HepG2 (cell line): ENCODE results near the gene PLB1. TPM values are rescaled to one million over a fixed set of nuclear protein-coding genes. Genes with fewer than 3 reads are reported as not detected.

Experiments
- ATAC-seq: fragments of 200-7000 bp; cut with Tn5 transposase; 3 replicates; pipeline ENCODE4 v1.9.1; 2020; ENCODE audit warnings: mild to moderate bottlenecking, moderate library complexity
- BruUV-seq: library from RNA; stranded (reverse); fragments of 400-500 nt; replicated peaks from 2 replicates; lab custom pipeline; 2021; lab: Mats Ljungman, UMichigan
- CTCF ChIA-PET: fragments of 300-600 bp; formaldehyde crosslinking; extraction: SDS; loops from one replicate; lab custom pipeline; 2021; ENCODE audit warnings: low total read pairs, inconsistent platforms, low intra/inter-chr PET ratio; lab: Yijun Ruan, JAX
- POLR2A ChIA-PET: fragments of 350-600 bp; sonication (Branson Sonifier 250); formaldehyde crosslinking; loops from one replicate; lab custom pipeline; 2020; ENCODE audit warnings: antibody characterized with exemption, inconsistent platforms; lab: Yijun Ruan, JAX
- DNase-seq: peaks from one replicate; pipeline ENCODE4 v3.0.0-alpha.2; 2015; ENCODE audit warnings: low spot score
- FAIRE-seq: peaks from 3 replicates; lab custom pipeline; 2011; peaks lifted over from hg19 to GRCh38; lab: Jason Lieb, UNC
- H2AFZ ChIP-seq: one replicate; pipeline ENCODE4 v1.6.1; 2011; ENCODE audit warnings: low read length, inconsistent platforms
- H3K27ac ChIP-seq: fragments of 300-600 bp; 3 replicates; pipeline ENCODE4 v1.8.0; 2011; ENCODE audit warnings: mixed run types, mild to moderate bottlenecking, mixed read lengths, low read length, inconsistent platforms; ENCODE audit not compliant: insufficient read depth; ENCODE audit errors: extremely low read length
- H3K27me3 ChIP-seq, 2 experiments: fragments of 200-600 bp in 1 of 2; 2 replicates in 1 of 2; 3 replicates in 1 of 2; pipeline versions ENCODE4 v1.6.0 to v1.8.0; 2011; ENCODE audit warnings: low read length in 2 of 2, mild to moderate bottlenecking in 2 of 2, moderate library complexity in 2 of 2, inconsistent platforms in 1 of 2; ENCODE audit not compliant: insufficient read depth in 2 of 2, control insufficient read depth in 1 of 2
- H3K36me3 ChIP-seq, 2 experiments: fragments of 200-600 bp in 1 of 2; replicated peaks in 1 of 2; 2 replicates in 1 of 2; 3 replicates in 1 of 2; pipeline versions ENCODE4 v1.5.1 to v1.8.0; 2011; ENCODE audit warnings: low read length in 2 of 2, inconsistent platforms in 1 of 2; ENCODE audit not compliant: insufficient read depth in 2 of 2, control insufficient read depth in 1 of 2
- H3K4me1 ChIP-seq: 2 replicates; pipeline ENCODE4 v1.5.1; 2012; ENCODE audit warnings: low read length, inconsistent platforms; ENCODE audit not compliant: insufficient read depth
- H3K4me2 ChIP-seq: 2 replicates; pipeline ENCODE4 v1.6.0; 2011; ENCODE audit warnings: low read depth, low read length, inconsistent platforms
- H3K4me3 ChIP-seq, 3 experiments: fragments of 200-600 bp in 1 of 3; sonication (generic), shearing (Covaris generic) in 1 of 3; replicated peaks in 1 of 3; 2 replicates each; pipeline ENCODE4 v1.5.1; 2011 to 2016; ENCODE audit warnings: low read length in 3 of 3, inconsistent platforms in 2 of 3, low read depth in 2 of 3, mild to moderate bottlenecking in 2 of 3, control low read depth in 1 of 3, mixed read lengths in 1 of 3; ENCODE audit not compliant: insufficient read depth in 1 of 3
- H3K79me2 ChIP-seq: one replicate; pipeline ENCODE4 v1.6.1; 2011; ENCODE audit warnings: low read length, inconsistent platforms; ENCODE audit not compliant: insufficient read depth
- H3K9ac ChIP-seq: 2 replicates; pipeline ENCODE4 v1.6.0; 2011; ENCODE audit warnings: mild to moderate bottlenecking, low read depth, low read length, inconsistent platforms; ENCODE audit not compliant: insufficient read depth
- H3K9me3 ChIP-seq: 2 replicates; pipeline ENCODE4 v1.5.1; 2012; ENCODE audit warnings: mild to moderate bottlenecking, low read length
- H4K20me1 ChIP-seq: 2 replicates; pipeline ENCODE4 v1.6.0; 2011; ENCODE audit warnings: inconsistent platforms, mild to moderate bottlenecking, low read length, moderate library complexity; ENCODE audit not compliant: insufficient read depth
- ARID4A ChIP-seq: sonication (generic); formaldehyde crosslinking; IDR thresholded peaks from 2 replicates; pipeline ENCODE4 v1.5.0; 2020; ENCODE audit warnings: mild to moderate bottlenecking, missing genetic modification reagents, borderline replicate concordance
- CBX2 ChIP-seq, 2 experiments: fragments of 200-600 bp in 1 of 2; sonication (generic); formaldehyde crosslinking in 1 of 2; IDR thresholded peaks; 2 replicates each; pipeline versions ENCODE4 v1.7.0 to v1.8.1; 2018 to 2022; ENCODE audit warnings: low read depth in 2 of 2, low read length in 1 of 2, mild to moderate bottlenecking in 1 of 2, missing genetic modification reagents in 1 of 2
- FIP1L1 ChIP-seq: fragments of 200-400 bp; formaldehyde crosslinking; IDR thresholded peaks from 2 replicates; pipeline ENCODE4 v1.6.1; 2018; ENCODE audit warnings: low read depth, mild to moderate bottlenecking, low read length, moderate library complexity, borderline replicate concordance; ENCODE audit not compliant: insufficient read depth
- FOXC1 ChIP-seq: sonication (generic); formaldehyde crosslinking; IDR thresholded peaks from 2 replicates; pipeline ENCODE4 v1.8.0; 2022; ENCODE audit warnings: mild to moderate bottlenecking, missing genetic modification reagents, borderline replicate concordance
- MIER3 ChIP-seq: IDR thresholded peaks from 2 replicates; pipeline ENCODE4 v1.6.1; 2016; ENCODE audit warnings: missing compliant biosample characterization, borderline replicate concordance
- NAIF1 ChIP-seq: sonication (generic); formaldehyde crosslinking; IDR thresholded peaks from 2 replicates; pipeline ENCODE4 v1.5.0; 2020; ENCODE audit warnings: mild to moderate bottlenecking, missing genetic modification reagents, borderline replicate concordance
- SRSF9 ChIP-seq: fragments of 200-400 bp; formaldehyde crosslinking; IDR thresholded peaks from 2 replicates; pipeline ENCODE4 v1.6.1; 2018; ENCODE audit warnings: borderline replicate concordance, mild to moderate bottlenecking, low read depth, low read length; ENCODE audit not compliant: insufficient read depth, poor library complexity, severe bottlenecking
- ZFY ChIP-seq: sonication (generic); formaldehyde crosslinking; IDR thresholded peaks from 2 replicates; pipeline ENCODE4 v1.4.0; 2020; ENCODE audit warnings: missing genetic modification reagents
- ZNF296 ChIP-seq: sonication (generic); formaldehyde crosslinking; conservative IDR thresholded peaks from 2 replicates; pipeline ENCODE4 v1.5.0; 2020; ENCODE audit warnings: mild to moderate bottlenecking, missing genetic modification reagents
- ZNF468 ChIP-seq: sonication (generic); formaldehyde crosslinking; IDR thresholded peaks from 2 replicates; pipeline ENCODE4 v1.8.0; 2022; ENCODE audit warnings: mild to moderate bottlenecking, moderate library complexity, missing genetic modification reagents
- ZNF652 ChIP-seq: IDR thresholded peaks from 2 replicates; pipeline ENCODE4 v1.6.1; 2016; ENCODE audit warnings: low read depth, borderline replicate concordance
- ZNF784 ChIP-seq: sonication (generic); formaldehyde crosslinking; IDR thresholded peaks from 2 replicates; pipeline ENCODE4 v1.5.1; 2020; ENCODE audit warnings: missing genetic modification reagents, mild to moderate bottlenecking, borderline replicate concordance
- WGBS: methylation state at CpG from one replicate; pipeline ENCODE4 v1.1.6; 2017; ENCODE audit warnings: low lambda C conversion rate; 5-methylcytosine and 5-hydroxymethylcytosine counted together
- in situ Hi-C: cut with HindIII; loops from 2 replicates; pipeline ENCODE4 v1.10.0; 2017; ENCODE audit warnings: low pct_unique_long_range_greater_than_20kb; ENCODE audit not compliant: extremely low pct_ligation_motif_present
- intact Hi-C: fragments of 100-400 bp; cut with micrococcal nuclease; formaldehyde crosslinking; loops from one replicate; pipeline ENCODE4 v1.10.0; 2022; ENCODE audit not compliant: unreplicated experiment
- polyA plus RNA-seq, 8 experiments: library from polyadenylated mRNA; depleted of rRNA in 3 of 8; stranded (reverse) in 7 of 8; unstranded in 1 of 8; fragments of >200 nt; fragmentation: Illumina TruSeq in 4 of 8; extraction: Trizol in 4 of 8; gene quantifications; 2 replicates each; pipeline versions ENCODE4 v1.2.1 to v1.2.3, GENCODE V29; 2011 to 2016; ENCODE audit warnings: low read depth in 4 of 8, missing spikeins in 1 of 8, mixed read lengths in 1 of 8; ENCODE audit not compliant: insufficient read depth in 1 of 8
- total RNA-seq, 5 experiments: library from RNA; depleted of rRNA; stranded (reverse); fragments of >200 nt; fragmentation: Illumina TruSeq; extraction: Trizol; gene quantifications; 2 replicates each; pipeline ENCODE4 v1.2.3, GENCODE V29; 2016; ENCODE audit warnings: low read depth in 1 of 5

Gene PLB1
- total and polyA plus RNA-seq, 2 of the 13 experiments (the other 11 are each of a cell fraction or from before 2014, with no cell fraction given): 0.20 to 1.8 TPM

- no peak overlapping the region for H3K4me3 ChIP-seq
- CTCF ChIA-PET: no interaction called here
- H3K4me2 ChIP-seq: no peak overlapping the region
- no peak overlapping the region for H3K27ac ChIP-seq
- no TSS peak for BruUV-seq
- DNase-seq (no peak), ATAC-seq (no peak), FAIRE-seq (no peak)
- H3K36me3 ChIP-seq: no peaks in the 10 kb centered on the region
- intact Hi-C loops (no loop called here), in situ Hi-C loops (no loop called here)
- peaks cover 3 to 52% of the 10 kb centered on the region in 2 experiments for H3K27me3 ChIP-seq
- H3K9me3 ChIP-seq: no peaks in the 10 kb centered on the region
- 0% methylated on average over 1 of the region's 1 CpG for WGBS
- H3K9ac ChIP-seq: no peak overlapping the region
- no peak for TF ChIP-seq FIP1L1
- no peak for TF ChIP-seq FOXC1 (CRISPR knock-in tag)
- no peak for TF ChIP-seq SRSF9
- no peak for TF ChIP-seq NAIF1 (CRISPR knock-in tag)
- TF ChIP-seq ZNF296 (CRISPR knock-in tag): no peak
- no peak for TF ChIP-seq CBX2 (IDR thresholded peaks at IDR 0.05; ENCODE audit: low read depth, low read length)
- no peak for TF ChIP-seq CBX2 (CRISPR knock-in tag; IDR thresholded peaks at IDR 0.05; ENCODE audit: low read depth)
- no peak for TF ChIP-seq ZFY
- no peak for TF ChIP-seq ARID4A
- TF ChIP-seq ZNF652 (CRISPR knock-in tag): no peak
- no peak for TF ChIP-seq ZNF784 (CRISPR knock-in tag)
- TF ChIP-seq MIER3 (CRISPR knock-in tag): no peak
- TF ChIP-seq ZNF468 (CRISPR knock-in tag): no peak
- H3K4me1 ChIP-seq: no peaks in the 10 kb centered on the region
- H2AFZ ChIP-seq: no peak overlapping the region
- no peaks in the 10 kb centered on the region for H3K79me2 ChIP-seq
- H4K20me1 ChIP-seq: no peaks in the 10 kb centered on the region
- POLR2A ChIA-PET: no interaction called here
These were observed 3.6 kb upstream of the PLB1 start for GRCh38 chr2:28492282-28492681.
